ENCODE data around the gene RIPOR1. TPM values are rescaled to one million over a fixed set of nuclear protein-coding genes. Genes with fewer than 3 reads are reported as not detected.

Gene RIPOR1
- total and polyA plus RNA-seq, 2 of the 4 experiments (the other 2 are of a cell fraction) = 9.5 to 41.3 TPM

DNA sequence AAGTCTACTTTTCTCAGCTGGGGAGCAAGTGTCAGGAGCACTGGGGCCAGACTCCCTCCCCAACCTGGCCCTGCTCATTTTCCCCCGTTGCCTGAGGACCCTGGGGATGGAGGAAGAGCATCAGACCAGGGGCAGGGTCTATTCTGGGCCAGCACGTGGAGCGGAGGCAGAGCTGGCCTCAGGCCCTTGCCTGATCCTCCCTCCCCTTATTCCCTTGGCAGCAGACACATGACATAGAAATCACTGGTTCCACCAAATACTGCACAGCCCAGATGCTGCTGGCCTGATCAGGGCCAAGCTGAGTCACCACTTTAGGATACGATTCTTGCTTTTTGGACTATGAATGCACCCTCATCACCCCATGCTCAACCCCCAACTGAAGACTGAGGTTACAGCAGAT, 29.5 kb upstream of the RIPOR1 start:
- TF ChIP-seq SMC3 (IDR thresholded peaks at IDR 0.05; ENCODE audit: low read depth, low read length) (no peak), ELK1 (IDR thresholded peaks at IDR 0.05; ENCODE audit: borderline replicate concordance, low read depth, low read length) (no peak), MAZ (IDR thresholded peaks at IDR 0.05; ENCODE audit: borderline replicate concordance, low read depth, low read length) (no peak), RAD21 (IDR thresholded peaks at IDR 0.05; ENCODE audit: low read length) (no peak), MAFK (IDR thresholded peaks at IDR 0.05; ENCODE audit: low read depth, low read length) (no peak), CHD1 (IDR thresholded peaks at IDR 0.05; ENCODE audit: low read depth, low read length) (no peak), NFE2L2 (IDR thresholded peaks at IDR 0.05; ENCODE audit: low read depth, low read length) (no peak), CEBPB (IDR thresholded peaks at IDR 0.05; ENCODE audit: low read depth, low read length) (no peak)
- Histone ChIP-seq H3K27ac (ENCODE audit: insufficient read depth, low read length) (no peak overlapping the region), H2AFZ (replicated peaks; ENCODE audit: low read length, poor library complexity) (no peak overlapping the region), H2BK20ac (ENCODE audit: low read depth, low read length) (no peak overlapping the region), H3K56ac (ENCODE audit: extremely low read depth, insufficient read depth, low read length) (no peak overlapping the region), H4K8ac (ENCODE audit: low read depth in 2 of 2, low read length in 2 of 2) (no peak overlapping the region), H3K4me2 (ENCODE audit: low read depth, low read length) (no peak overlapping the region), H4K20me1 (ENCODE audit: insufficient read depth, low read length) (no peaks in the 10 kb centered on the region; the same call in 1 of the 2 replicates), H2AK9ac (replicated peaks; ENCODE audit: low read depth, low read length, poor library complexity) (no peak overlapping the region), H3K18ac (ENCODE audit: low read depth, low read length) (no peak overlapping the region), H4K91ac (ENCODE audit: insufficient read depth, low read depth, low read length) (no peak overlapping the region), H4K5ac (ENCODE audit: low read depth, low read length) (no peak overlapping the region), H3K36me3 (ENCODE audit: control insufficient read depth, insufficient read depth, low read length) (no peaks in the 10 kb centered on the region), H2AK5ac (ENCODE audit: low read depth, low read length) (no peak overlapping the region), H3K4ac (ENCODE audit: low read depth, low read length) (no peak overlapping the region), H2BK5ac (ENCODE audit: low read depth, low read length, poor library complexity, severe bottlenecking) (no peak overlapping the region), H3K9me1 (ENCODE audit: insufficient read depth, low read length) (no peaks in the 10 kb centered on the region), H3K9me3 (ENCODE audit: control insufficient read depth, insufficient read depth, low read length) (no peaks in the 10 kb centered on the region), H2BK120ac (ENCODE audit: low read depth, low read length) (no peak overlapping the region), H3K9ac (ENCODE audit: low read depth, low read length) (no peak overlapping the region), H3K27me3 (ENCODE audit: control insufficient read depth, insufficient read depth, low read length) (no peaks in the 10 kb centered on the region), H3K23ac (ENCODE audit: low read depth, low read length) (no peak overlapping the region), H3K14ac (replicated peaks; ENCODE audit: low read depth, low read length) (no peak overlapping the region), H3K4me1 (ENCODE audit: control insufficient read depth, insufficient read depth, low read length) (no peaks in the 10 kb centered on the region), H3K4me3 (ENCODE audit: insufficient read depth, low read depth, low read length) (no peak overlapping the region), H2BK15ac (ENCODE audit: low read depth, low read length) (no peak overlapping the region), H3K79me1 (ENCODE audit: low read depth in 1 of 2, low read length in 2 of 2) (no peaks in the 10 kb centered on the region)
- in situ Hi-C loops (cut with MboI; ENCODE audit: low sequenced_read_pairs) (no loop called here), intact Hi-C loops (cut with micrococcal nuclease) (no loop called here), dilution Hi-C loops (cut with HindIII; ENCODE audit: low sequenced_read_pairs, unreplicated experiment) (no loop called here)
- POLR2A ChIA-PET (ENCODE audit: unreplicated experiment) = no interaction called here
- ATAC-seq (ENCODE audit: low read depth) (no peak), DNase-seq (peak; percentile 19)
- CTCF ChIA-PET = no interaction called here
- BruUV-seq (replicated peaks) = no TSS peak
- 64% methylated on average over 3 of the region's 4 CpGs; no CpG with 5 or more reads in 1 of the 2 experiments for WGBS, 2 experiments (ENCODE audit: extremely low coverage in 2 of 2, insufficient read length in 1 of 2)

All from IMR-90 (cell line).